Right lobe of liver (tissue), 6 donors: ENCODE data around the gene SLX4IP. TPM values are rescaled to one million over a fixed set of nuclear protein-coding genes. Genes with fewer than 3 reads are reported as not detected.

Experiments used
- ATAC-seq, 4 donors: fragments of 200-7000 bp; cut with Tn5 transposase; one replicate each; pipeline ENCODE4 v1.9.1; 2020; ENCODE audit warnings: mild to moderate bottlenecking in 4 of 4, moderate library complexity in 4 of 4
- DNase-seq, 3 donors: peaks; one replicate each; pipeline ENCODE4 v3.0.0-alpha.2; 2020
- H3K27ac ChIP-seq, 3 donors: fragments of 200-600 bp; one replicate each; pipeline ENCODE4 v1.8.0; 2022
- H3K27me3 ChIP-seq, 2 donors: fragments of 200-600 bp; one replicate each; pipeline ENCODE4 v1.8.0; 2022
- H3K36me3 ChIP-seq, 4 donors: fragments of 200-600 bp; sonication (generic) in 1 of 4; one replicate each; pipeline versions ENCODE4 v1.5.1 to v1.8.0; 2017 to 2022; ENCODE audit warnings: control low read depth in 1 of 4
- H3K4me1 ChIP-seq, 4 donors: fragments of 200-600 bp; sonication (generic) in 1 of 4; one replicate each; pipeline versions ENCODE4 v1.5.1 to v1.8.0; 2017 to 2022; ENCODE audit warnings: control low read depth in 1 of 4
- H3K4me3 ChIP-seq, 3 donors: fragments of 200-600 bp; one replicate each; pipeline ENCODE4 v1.8.0; 2022
- H3K9me3 ChIP-seq, 4 donors: fragments of 200-600 bp; sonication (generic) in 1 of 4; one replicate each; pipeline versions ENCODE4 v1.5.1 to v1.8.0; 2017 to 2022; ENCODE audit warnings: control low read depth in 1 of 4
- POLR2A ChIP-seq: fragments of 450-650 bp; IDR thresholded peaks from one replicate; pipeline ENCODE4 v1.6.1; 2017; ENCODE audit warnings: antibody characterized with exemption, mild to moderate bottlenecking
- WGBS: methylation state at CpG from one replicate; pipeline ENCODE4 v1.1.6; 2018; ENCODE audit warnings: low coverage, low lambda C conversion rate; ENCODE audit not compliant: insufficient coverage; ENCODE audit errors: missing lambda C conversion rate; 5-methylcytosine and 5-hydroxymethylcytosine counted together
- intact Hi-C, 2 donors: fragments of 100-400 bp; cut with DNase I; formaldehyde crosslinking; loops; one replicate each; pipeline versions ENCODE4 v1.11.2 to v1.14.1; 2022
- total RNA-seq, 6 experiments: library from RNA; depleted of rRNA in 2 of 6; stranded (reverse); fragments of >200 nt in 2 of 6; fragmentation: NEBNext Ultra II Directional in 3 of 6; extraction: Animal tissue kit (Norgen Biotek cat#: 25700) in 3 of 6; gene quantifications; one replicate each; pipeline versions ENCODE4 v1.1.0 to v1.2.4, GENCODE V29; 2016 to 2023
- TF ChIP-seq, protein P1 (sequence below), 4 donors: fragments of 200-600 bp in 3 of 4; fragments of 450-650 bp in 1 of 4; IDR thresholded peaks; one replicate each; pipeline versions ENCODE4 v1.5.1 to v1.8.0; 2016 to 2022; ENCODE audit warnings: antibody characterized with exemption in 4 of 4, mild to moderate bottlenecking in 2 of 4
- donor health status: DM: no; HTN: yes; CAD: no.
- donor health status: DM: no; HTN: no; CAD: no.
- donor health status: DM: no; HTN: no; CAD: no.
- donor health status: DM: no; HTN: yes; CAD: no.
- donor health status: DM: no; HTN: yes; CAD: no.

SLX4IP gene
- total RNA-seq, 6 experiments from 2014 or later: 2.0 to 4.0 (median 3.5) TPM

DNA sequence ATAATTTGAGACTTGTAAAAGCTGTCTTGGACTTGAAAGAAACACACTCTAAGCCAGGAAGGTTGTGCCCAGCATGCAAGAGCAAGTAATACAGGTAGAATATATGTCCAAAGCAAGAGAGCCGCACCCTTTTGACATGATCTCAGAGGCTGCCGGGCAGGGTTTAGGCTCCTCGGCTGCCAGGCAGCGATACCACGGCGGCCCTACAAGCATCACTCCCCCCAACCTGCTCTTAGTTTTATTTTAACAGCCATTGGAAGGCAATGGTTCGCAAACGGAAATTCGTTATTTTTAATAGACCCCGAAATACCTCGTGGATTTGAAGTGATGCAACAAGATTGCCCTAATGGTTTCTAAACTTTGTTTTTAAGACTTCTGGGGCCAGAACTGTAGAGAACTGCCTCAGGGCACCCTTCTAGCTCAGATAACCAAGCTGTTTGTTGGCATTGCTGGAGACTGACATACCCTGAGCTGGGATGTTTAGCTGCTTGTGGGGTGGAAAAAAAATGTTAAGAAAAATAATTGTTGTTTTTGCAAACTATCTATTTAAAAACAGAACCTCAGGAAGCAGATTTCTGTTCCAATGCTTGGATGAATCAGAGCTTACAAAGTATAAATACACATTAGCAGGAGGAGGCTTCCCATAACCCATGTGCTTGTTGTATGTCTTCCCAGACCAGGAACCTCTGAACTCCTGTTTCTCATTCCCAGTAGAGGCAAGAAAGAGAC, 199.7 kb downstream of the SLX4IP start:
- Histone ChIP-seq H3K36me3 (peaks cover 0 to under 1% (median 0%) of the 10 kb centered on the region in 4 donors), H3K4me3 (no peak overlapping the region), H3K27ac (no peak overlapping the region), H3K27me3 (no peaks in the 10 kb centered on the region), H3K4me1 (no peaks in the 10 kb centered on the region), H3K9me3 (no peaks in the 10 kb centered on the region)
- intact Hi-C loops: no loop called here
- no peak for TF ChIP-seq POLR2A
- TF ChIP-seq, protein P1, sequence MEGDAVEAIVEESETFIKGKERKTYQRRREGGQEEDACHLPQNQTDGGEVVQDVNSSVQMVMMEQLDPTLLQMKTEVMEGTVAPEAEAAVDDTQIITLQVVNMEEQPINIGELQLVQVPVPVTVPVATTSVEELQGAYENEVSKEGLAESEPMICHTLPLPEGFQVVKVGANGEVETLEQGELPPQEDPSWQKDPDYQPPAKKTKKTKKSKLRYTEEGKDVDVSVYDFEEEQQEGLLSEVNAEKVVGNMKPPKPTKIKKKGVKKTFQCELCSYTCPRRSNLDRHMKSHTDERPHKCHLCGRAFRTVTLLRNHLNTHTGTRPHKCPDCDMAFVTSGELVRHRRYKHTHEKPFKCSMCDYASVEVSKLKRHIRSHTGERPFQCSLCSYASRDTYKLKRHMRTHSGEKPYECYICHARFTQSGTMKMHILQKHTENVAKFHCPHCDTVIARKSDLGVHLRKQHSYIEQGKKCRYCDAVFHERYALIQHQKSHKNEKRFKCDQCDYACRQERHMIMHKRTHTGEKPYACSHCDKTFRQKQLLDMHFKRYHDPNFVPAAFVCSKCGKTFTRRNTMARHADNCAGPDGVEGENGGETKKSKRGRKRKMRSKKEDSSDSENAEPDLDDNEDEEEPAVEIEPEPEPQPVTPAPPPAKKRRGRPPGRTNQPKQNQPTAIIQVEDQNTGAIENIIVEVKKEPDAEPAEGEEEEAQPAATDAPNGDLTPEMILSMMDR (IDR thresholded peaks at IDR 0.05): no peak
- DNase-seq (no peak), ATAC-seq (peak in 1 of 4 donors; percentile 35)
- WGBS: 73% methylated on average over 7 of the region's 11 CpGs

DNA sequence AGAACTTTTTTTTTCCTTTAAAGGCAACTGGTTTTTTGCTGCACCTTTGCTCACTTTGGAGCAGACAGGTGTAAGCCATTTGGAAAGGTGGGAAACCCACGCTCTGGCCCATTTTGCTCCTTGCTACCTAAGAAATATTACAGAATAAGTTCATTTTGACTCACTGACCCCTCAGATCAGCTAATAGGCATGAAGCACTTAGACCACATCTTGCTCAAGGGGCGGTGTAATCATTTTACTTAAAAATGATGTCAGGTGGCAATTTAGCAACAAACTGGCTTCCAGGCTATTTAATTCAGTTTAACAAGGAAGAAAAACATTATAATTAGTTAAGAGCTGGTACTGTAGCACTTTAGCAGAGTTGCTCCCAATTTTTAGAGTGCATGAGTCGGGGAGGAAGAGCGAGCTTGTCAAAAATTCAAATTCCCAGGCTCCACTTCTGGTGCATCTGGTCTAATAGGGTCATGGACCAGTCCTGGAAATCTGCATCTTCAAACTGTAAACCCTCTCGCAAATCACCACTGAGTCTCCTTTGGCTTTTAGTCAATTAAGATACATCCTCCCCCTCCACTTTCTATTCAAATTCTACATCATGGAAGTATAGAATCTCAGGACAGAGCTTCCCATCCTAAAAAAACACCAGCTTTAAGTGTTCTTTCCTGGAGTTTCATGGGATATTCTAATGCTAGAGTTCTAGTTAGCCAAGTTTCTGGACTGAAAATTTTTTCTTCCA, 200.5 kb downstream of the SLX4IP start:
- Histone ChIP-seq H3K36me3 (peaks cover 0 to 3% (median under 1%) of the 10 kb centered on the region in 4 donors), H3K4me3 (no peak overlapping the region), H3K27ac (no peak overlapping the region), H3K27me3 (no peaks in the 10 kb centered on the region), H3K9me3 (no peaks in the 10 kb centered on the region), H3K4me1 (no peaks in the 10 kb centered on the region)
- 84% methylated on average over 5 of the region's 5 CpGs for WGBS
- DNase-seq (no peak), ATAC-seq (no peak)
- TF ChIP-seq POLR2A: no peak
- TF ChIP-seq, protein P1 (IDR thresholded peaks at IDR 0.05): no peak
- intact Hi-C loops: no loop called here

DNA sequence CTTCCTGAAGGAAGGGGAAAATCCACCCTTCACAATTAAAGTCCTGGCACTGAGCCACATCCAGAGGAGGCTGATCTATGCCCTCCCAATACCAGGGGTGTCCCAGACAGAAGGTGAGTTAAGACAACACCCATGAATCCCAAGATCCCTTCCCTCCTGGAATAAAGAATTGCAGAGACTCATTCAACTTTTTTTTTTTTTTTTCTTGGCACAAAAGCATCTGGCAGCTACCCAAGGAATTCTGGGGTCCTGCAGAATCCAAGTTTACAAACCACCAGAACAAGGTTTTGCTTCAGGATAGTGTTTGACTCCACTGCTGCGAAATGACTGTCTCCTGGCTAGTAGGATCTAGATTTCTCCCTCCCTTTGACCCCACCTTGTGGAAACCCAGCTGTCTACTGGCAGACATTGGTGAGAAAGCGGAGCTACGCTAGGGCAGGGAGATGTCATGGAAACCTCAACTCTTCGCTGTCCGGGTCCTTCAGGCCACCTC, 201.3 kb downstream of the SLX4IP start:
- Histone ChIP-seq H3K27me3 (no peaks in the 10 kb centered on the region), H3K4me1 (no peaks in the 10 kb centered on the region), H3K9me3 (no peaks in the 10 kb centered on the region), H3K4me3 (no peak overlapping the region), H3K27ac (no peak overlapping the region), H3K36me3 (peaks cover 0 to 3% (median 1%) of the 10 kb centered on the region in 4 donors)
- intact Hi-C loops: no loop called here
- no peak for TF ChIP-seq POLR2A
- 67% methylated on average over 2 of the region's 5 CpGs for WGBS
- DNase-seq: no peak
- ATAC-seq: no peak

DNA sequence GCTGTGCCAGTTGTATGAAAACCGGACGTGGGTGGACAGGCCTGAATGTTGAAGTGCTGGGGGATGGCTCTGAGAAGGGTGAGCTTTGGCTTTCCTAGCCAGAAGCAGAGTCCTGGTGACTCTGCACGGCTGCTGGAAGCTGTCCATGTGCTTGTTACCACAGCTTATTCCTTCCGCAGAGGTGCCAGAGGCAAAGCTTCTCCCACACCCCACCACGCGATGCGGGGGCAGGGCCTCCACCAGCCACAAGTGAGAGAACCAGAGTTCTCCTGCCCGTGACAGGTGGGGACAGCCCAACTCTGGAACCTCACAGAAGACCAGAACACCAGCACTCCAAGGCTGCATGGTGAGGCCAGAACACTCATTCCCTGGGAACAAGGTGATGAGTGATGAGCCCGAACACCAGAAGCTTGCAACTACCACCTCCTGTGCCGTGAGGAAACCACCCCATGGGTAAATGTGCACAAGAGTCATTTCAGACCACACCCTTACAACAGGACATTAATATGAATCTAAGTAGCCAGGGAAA, 202.0 kb downstream of the SLX4IP start:
- Histone ChIP-seq H3K4me1 (no peaks in the 10 kb centered on the region), H3K27ac (peak overlapping the region in 1 of 3 donors; percentile 22), H3K4me3 (no peak overlapping the region), H3K9me3 (no peaks in the 10 kb centered on the region), H3K36me3 (peaks cover 0 to 3% (median 1%) of the 10 kb centered on the region in 4 donors), H3K27me3 (no peaks in the 10 kb centered on the region)
- 80% methylated on average over 9 of the region's 10 CpGs for WGBS
- DNase-seq (no peak), ATAC-seq (peak in 1 of 4 donors; percentile 21)
- intact Hi-C loops: no loop called here
- no peak for TF ChIP-seq POLR2A
- TF ChIP-seq, protein P1 (IDR thresholded peaks at IDR 0.05): no peak
